GM15510 (cell line): ENCODE measurements around the gene SLC23A2.

Experiments
- POLR2A ChIP-seq: IDR thresholded peaks from 3 replicates; pipeline ENCODE4 v1.6.1; 2011; ENCODE audit warnings: borderline replicate concordance; ENCODE audit not compliant: insufficient read length; ENCODE audit errors: extremely low read depth

The SLC23A2 gene

DNA sequence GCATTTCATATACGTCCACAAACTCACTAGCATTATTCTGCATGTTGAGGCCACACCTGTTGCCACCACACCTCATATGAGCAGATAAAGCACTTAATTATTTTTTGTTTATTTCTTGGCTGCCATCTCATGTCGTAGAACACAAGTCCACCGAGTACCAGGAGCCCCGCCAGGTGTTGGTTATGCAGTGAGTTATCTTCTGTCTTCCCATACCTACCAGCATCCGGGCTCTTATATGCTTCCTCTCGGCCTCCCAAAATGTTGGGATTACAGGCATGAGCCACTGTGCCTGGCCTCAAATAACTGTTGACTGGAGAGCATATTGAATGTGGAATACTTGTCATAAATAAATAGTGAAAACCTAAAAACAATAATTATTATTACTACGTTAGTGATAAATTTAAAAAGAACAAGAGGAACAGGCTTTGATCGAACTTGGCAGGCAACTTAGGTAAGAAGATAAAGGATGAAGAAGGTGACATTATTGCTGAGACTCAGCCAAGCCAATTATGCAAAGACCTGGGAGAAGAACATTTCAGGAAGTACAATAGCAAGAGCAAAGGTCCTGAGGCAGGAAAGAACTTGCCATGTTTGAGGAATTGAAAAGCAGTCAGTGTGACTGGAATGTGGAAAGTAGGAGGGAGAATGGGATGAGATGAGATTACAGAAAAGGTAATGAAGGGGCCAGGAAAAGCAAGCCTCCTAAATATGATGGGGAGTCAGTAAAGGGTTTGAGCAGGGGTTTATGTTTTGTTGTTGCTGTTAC lies 12.6 kb upstream of the SLC23A2 start:
- no peak for TF ChIP-seq POLR2A

DNA sequence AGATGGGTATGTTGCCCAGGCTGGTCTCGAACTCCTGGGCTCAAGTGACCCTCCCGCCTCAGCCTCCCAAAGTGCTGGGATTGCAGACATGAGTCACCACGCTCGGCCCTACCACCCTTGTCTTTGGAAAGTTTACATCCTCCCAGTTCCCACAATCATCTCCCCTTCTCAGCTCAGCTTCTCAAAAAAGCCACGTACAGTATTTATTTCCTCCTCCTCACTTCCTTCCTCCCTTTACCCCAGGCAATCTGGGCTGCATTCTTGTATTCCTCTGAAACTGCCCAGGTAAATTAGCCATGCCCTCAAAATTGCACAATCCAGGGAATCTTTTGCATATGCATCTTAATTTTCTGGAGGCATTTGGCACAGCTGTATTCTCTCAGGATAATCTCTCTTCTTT lies 7.4 kb upstream of the SLC23A2 start:
- no peak for TF ChIP-seq POLR2A

DNA sequence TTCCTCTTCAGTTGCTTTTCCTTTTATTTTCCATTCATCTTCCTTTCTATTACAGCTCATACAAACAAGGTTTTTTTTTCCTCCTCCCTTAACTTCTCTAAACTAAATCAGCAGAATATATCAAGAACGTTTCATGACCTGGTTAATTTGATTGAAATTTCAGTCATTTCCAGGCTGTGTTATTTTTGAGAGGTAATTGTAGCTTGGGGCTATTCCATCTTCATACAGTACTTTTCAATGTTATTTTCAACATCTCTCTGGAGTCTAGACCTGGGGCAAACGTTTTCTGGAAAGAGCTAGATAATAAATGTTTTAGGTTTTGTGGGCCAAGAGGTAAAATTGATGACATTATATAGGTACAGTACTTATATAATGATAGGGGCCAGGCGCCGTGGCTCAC lies 4.0 kb upstream of the SLC23A2 start:
- TF ChIP-seq POLR2A: no peak

DNA sequence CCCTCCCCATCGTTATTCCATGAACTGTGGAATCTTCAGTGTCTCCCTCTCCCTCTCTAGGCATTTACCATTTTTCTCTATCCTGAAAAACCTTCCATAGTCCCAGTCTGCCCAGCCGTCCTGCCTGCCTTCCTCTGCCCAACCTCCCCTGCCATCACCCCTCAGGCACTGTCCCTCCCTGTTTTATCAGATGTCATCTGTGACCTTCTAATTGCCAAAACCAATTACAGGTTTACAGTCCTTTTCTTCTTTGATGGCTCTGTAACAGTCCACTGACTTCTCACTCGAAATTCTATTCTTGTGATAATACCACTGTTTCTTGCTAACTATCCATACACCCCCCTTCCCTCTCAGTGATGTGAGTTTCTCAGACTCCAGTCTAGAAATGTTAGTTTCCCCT lies 2.3 kb upstream of the SLC23A2 start:
- TF ChIP-seq POLR2A: no peak

DNA sequence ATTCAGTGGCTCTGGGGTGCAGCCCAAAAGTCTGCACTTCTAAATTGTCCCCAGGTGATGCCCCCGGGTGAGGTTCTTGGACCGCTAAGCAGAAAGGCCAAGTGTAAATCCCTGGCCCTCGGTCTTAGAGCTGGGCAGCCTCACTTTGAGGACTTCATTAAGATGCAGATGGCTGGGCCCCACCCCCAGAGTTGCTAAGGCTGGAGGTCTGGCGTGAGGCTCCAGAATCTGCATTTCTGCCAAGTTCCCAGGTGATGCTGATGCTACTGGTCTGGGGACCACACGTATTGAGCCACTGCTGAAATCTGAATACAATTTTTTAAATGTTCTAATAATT lies 735 bp upstream of the SLC23A2 start:
- no peak for TF ChIP-seq POLR2A

DNA sequence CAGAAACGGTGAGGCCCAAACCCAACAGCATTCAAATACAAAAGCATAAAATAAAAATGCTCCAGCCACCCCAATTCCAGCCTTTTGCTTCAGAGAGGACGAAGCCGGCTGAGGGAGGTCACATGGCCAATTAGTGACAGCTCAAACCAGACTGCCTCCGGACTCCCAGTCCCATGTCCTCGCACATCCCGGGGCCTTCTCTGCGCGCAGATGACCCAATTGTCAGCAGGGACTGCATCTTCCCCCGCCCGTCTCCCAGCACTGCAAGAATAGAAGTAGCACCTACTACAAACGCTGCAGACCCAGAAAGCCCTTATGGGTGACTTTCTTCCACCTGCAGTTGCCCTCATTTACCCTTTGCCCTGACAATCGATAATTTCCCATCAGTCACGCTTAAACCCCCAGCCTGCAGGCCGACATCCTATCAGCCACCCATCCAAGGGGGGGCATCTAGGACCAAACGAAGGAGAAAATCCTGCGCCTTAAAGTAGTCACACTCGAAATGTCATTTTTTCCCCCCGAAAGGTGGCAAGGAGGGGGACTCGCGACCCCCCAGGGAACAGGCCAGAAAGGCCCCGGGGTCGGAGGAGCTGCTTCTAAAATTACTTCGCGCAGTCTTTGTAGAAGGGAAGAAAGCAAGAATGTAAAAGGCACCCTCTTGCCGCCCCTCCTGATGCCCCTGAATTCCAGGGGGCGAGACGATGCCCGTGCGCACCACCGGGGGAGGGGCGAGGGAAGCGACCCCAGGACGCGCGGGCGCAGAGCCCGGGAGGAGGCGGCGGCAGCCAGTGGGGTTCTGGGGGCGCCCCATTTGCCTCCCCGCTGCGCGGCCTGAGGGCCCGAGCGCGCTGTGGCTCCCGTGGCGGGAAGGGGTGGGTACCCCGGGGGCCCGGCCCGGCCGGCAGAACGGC lies 792 bp downstream of the SLC23A2 start:
- peak; percentile 12 for TF ChIP-seq POLR2A

DNA sequence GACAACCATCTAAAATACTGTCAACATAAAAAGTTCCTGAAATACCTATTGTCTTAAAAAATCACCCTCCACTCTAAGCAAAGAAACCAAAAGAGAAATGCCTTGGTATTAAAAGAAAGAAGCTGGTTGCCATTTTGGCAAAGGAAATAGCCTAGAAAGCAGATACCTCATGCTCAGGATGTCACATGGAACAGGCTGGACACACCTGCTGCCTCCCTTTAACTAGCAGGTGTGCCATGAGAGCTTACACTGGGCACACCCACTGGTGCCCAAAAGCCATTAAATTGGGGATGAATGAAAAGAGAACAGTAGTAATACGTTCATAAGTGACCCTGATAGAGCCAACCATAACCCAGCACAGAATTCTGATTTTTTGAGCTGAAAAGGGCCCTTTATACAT lies 1.5 kb downstream of the SLC23A2 start:
- TF ChIP-seq POLR2A: no peak

DNA sequence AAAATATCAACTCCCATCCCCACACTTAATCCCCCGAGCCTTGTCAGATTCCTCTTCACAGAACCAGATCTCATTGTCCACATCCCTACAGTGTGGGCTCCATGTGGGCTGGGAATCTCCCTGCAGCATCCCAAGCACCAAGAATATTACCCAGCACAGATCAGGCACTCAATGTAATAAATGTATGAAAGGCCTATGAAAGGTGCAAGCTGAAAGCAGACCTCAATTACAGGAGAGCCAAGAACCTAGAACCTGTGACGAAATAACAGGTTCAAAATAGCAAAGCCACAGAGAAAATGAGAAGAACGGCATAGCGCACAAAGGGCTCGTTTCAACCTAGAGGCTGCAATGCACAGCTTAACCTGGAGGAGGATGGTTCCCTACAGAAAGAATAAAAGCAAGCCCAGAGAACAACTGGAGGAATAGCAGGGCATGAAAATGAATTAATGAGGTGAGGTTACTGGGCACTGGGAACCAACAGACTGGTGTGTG lies 3.1 kb downstream of the SLC23A2 start:
- no peak for TF ChIP-seq POLR2A

DNA sequence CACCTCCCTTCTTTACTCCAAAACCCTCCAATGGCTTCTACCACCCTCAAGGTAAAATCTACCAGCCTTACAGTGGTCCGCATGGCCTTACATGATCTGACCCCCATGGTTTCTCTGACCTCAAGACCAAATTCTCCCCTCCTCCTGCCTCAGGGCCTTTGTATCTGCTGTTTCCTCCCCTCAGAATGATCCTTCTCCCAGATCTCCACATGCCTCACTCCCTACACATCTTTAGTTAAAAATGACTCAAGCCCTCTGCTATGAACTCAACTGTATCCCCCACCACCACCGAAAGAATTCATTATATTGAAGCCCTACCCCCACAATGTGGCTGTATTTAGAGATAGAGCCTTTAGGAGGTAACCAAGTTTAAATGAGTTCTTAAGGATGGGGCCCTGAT lies 4.1 kb downstream of the SLC23A2 start:
- no peak for TF ChIP-seq POLR2A

DNA sequence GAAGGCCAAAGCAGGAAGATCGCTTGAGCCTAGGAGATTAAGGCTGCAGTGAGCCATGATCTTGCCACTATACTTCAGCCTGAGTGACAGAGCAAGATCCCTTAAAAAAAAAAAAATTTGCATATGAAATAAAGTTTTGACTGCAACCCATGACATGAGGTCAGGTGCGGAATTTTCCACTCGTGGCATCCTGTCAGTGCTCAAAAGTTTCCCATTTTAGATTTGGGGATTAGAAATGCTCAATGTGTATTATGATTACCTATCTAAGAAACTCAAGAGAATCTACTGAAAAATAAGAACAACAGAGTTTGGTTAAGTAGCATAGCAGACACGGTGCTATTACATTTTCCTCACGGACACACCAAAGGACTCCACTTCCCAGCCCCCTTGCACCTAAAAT lies 11.7 kb downstream of the SLC23A2 start:
- no peak for TF ChIP-seq POLR2A

DNA sequence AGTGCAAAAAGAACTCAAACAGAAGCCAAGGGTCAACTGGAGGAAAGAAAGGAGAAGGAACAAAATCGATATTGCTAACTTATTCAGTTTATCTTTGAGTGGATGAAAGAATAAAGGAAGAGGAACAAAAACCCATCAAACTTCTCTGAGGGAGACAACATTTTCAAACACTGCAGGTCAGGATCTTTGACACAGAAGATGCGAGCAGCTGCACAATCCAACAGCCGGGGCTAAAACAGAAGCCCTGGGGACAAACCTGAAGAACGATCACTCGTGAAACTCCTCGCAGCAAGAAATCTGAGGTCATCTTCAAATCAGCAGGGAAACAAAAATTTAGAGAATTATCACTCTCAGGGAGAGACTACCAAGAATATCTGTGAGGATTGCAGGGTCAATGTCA lies 14.2 kb downstream of the SLC23A2 start:
- TF ChIP-seq POLR2A: no peak

DNA sequence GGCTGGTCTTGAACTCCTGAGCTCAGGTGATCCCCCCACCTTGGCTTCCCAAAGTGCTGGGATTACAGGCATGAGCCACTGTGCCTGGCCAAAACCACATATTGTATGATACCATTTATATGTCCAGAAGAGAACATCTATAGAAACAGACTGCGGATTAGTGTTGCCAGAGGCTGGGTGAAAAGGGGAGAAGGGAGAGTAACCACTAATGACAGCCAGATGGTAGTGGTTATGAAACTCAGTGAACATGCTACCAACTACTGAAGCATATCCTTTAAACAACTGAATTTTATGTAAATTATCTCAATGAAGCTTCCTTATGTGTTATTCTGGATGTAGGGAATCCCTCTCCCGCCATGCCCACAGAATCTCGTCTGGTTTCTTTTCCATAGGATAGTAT lies 15.7 kb downstream of the SLC23A2 start:
- no peak for TF ChIP-seq POLR2A

DNA sequence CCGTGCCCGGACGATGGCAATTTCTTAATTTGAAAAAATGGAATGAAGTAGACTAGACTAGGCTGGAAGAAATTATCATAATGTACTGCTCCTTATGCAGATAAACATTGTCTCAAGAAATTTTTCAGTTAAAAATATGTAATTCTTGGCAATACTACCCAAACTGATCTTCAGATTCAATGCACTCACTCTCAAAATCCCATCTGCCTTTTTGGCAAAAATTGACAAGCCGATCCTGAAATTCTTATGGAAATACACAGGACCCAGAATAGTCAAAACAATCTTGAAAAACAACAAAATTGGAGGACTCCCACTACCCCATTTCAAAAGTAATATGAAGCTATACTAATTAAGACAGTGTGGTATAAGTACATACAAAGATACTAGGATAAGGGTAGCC lies 19.0 kb downstream of the SLC23A2 start:
- no peak for TF ChIP-seq POLR2A

DNA sequence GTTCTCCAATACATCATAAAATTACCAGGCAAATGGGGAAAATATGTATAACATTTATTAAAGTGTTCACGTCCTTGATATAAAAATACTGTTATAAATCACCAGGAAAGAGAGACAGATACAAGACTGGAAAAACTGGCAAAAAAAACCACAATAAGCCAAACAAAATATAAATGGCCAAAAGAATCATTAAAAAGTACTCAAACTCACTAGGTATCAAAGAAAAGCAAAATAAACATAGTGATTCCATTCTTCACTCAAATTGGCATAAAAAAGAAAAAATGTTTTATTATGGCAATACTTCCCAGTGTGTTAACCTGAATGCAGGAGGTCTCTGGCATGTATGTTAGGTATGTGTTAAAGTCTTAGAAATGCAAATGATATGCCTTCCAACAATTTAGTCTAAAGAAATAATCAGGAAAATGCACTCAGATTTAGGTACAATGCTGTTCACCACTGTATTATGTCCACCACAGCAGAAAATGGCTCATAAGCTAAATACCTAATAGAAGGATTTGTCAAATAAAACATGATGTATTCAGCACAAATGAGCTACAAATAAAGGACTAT lies 21.4 kb downstream of the SLC23A2 start:
- no peak for TF ChIP-seq POLR2A
